HL-60 (cell line): ENCODE data around the gene FGF14.
A peak's percentile ranks its signal among the peaks of the same experiment; 100 is the strongest.

Experiments used
- DNase-seq, 2 experiments: peaks; one replicate each; pipeline ENCODE4 v3.0.0-alpha.2; 2010 to 2020; ENCODE audit warnings: low read depth in 1 of 2, low spot score in 1 of 2
- H3K27ac ChIP-seq: fragments of 250-450 bp; sonication (Bioruptor Pico); replicated peaks from 2 replicates; pipeline ENCODE4 v1.5.1; 2020; ENCODE audit warnings: mild to moderate bottlenecking, moderate library complexity
- H3K27me3 ChIP-seq: fragments of 250-450 bp; sonication (Bioruptor Pico); 2 replicates; pipeline ENCODE4 v1.5.1; 2021; ENCODE audit warnings: mild to moderate bottlenecking, moderate library complexity; ENCODE audit not compliant: insufficient read depth, poor library complexity, severe bottlenecking
- H3K4me3 ChIP-seq: replicated peaks from 2 replicates; pipeline ENCODE4 v1.5.1; 2011; ENCODE audit warnings: mild to moderate bottlenecking, control low read depth, low read length; ENCODE audit not compliant: insufficient read depth
- GABPA ChIP-seq: IDR thresholded peaks from 2 replicates; pipeline ENCODE4 v1.6.1; 2012; ENCODE audit warnings: low read depth
- POLR2AphosphoS5 ChIP-seq: IDR thresholded peaks from 2 replicates; pipeline ENCODE4 v1.6.1; 2012; ENCODE audit warnings: low read depth
- REST ChIP-seq: IDR thresholded peaks from 2 replicates; pipeline ENCODE4 v1.6.1; 2012; ENCODE audit warnings: low read depth; ENCODE audit not compliant: insufficient replicate concordance
- SPI1 ChIP-seq: IDR thresholded peaks from 2 replicates; pipeline ENCODE4 v1.6.1; 2012; ENCODE audit warnings: low read depth, mild to moderate bottlenecking, borderline replicate concordance
- TF ChIP-seq, protein P1 (sequence below): IDR thresholded peaks from one replicate; pipeline ENCODE4 v1.5.1; 2011; ENCODE audit warnings: low read length, control low read depth, inconsistent platforms; ENCODE audit not compliant: insufficient read depth

The FGF14 gene

DNA sequence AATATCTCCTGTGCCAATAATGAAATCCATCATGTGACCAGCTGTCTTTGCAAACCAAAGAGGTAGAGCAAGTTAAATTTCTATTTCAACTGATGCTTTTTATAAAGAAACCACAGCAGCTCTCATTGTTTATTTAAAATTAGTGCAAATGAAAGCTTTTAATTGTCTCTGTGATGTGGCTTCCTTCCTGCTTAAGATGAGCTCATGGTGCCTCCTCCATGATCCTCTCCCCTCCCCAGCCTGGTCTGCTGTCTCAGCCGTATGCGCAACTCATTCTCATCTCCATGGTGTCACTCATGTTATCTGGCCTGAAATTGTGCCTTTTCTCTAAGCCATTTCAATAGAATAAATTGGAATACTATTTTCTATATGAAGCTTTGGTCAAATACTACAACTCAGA is 270.6 kb downstream of the FGF14 start:
- TF ChIP-seq POLR2AphosphoS5 (no peak), GABPA (no peak), SPI1 (no peak), REST (no peak)
- TF ChIP-seq, protein P1, sequence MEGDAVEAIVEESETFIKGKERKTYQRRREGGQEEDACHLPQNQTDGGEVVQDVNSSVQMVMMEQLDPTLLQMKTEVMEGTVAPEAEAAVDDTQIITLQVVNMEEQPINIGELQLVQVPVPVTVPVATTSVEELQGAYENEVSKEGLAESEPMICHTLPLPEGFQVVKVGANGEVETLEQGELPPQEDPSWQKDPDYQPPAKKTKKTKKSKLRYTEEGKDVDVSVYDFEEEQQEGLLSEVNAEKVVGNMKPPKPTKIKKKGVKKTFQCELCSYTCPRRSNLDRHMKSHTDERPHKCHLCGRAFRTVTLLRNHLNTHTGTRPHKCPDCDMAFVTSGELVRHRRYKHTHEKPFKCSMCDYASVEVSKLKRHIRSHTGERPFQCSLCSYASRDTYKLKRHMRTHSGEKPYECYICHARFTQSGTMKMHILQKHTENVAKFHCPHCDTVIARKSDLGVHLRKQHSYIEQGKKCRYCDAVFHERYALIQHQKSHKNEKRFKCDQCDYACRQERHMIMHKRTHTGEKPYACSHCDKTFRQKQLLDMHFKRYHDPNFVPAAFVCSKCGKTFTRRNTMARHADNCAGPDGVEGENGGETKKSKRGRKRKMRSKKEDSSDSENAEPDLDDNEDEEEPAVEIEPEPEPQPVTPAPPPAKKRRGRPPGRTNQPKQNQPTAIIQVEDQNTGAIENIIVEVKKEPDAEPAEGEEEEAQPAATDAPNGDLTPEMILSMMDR, result no peak
- H3K4me3 ChIP-seq, result no peak overlapping the region
- no peak for DNase-seq
- H3K27ac ChIP-seq, result no peak overlapping the region
- peaks cover 5% of the 10 kb centered on the region for H3K27me3 ChIP-seq

- no peak overlapping the region for H3K4me3 ChIP-seq
- no peak overlapping the region for H3K27ac ChIP-seq
- DNase-seq, result no peak
- peaks cover 5% of the 10 kb centered on the region for H3K27me3 ChIP-seq
- TF ChIP-seq, protein P1, result no peak
- TF ChIP-seq POLR2AphosphoS5 (no peak), GABPA (no peak), REST (no peak), SPI1 (no peak)
These were observed 273.5 kb downstream of the FGF14 start for GRCh38 chr13:102128216-102128810.

DNA sequence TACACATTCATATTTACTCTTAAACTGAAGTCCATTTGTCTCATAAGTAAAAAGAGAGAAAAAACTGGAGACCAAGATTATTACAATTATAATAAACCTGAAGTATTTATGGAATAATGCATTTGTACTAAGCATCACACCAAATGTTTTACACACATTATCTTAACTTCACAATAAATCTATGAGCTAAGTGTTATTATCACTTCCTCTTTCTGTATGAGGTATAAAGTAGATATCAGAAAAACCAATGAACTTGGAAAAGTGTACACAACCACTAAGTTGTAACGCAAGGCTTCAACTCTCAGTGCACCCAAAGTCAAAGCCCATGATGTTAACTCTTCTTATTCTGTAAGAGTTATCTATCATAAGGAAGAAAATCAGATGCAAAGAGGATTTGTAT is 274.7 kb downstream of the FGF14 start:
- TF ChIP-seq GABPA, result no peak
- peak; percentile 63 for TF ChIP-seq SPI1
- Histone ChIP-seq H3K27ac (no peak overlapping the region), H3K4me3 (no peak overlapping the region), H3K27me3 (peaks cover 7% of the 10 kb centered on the region)
- DNase-seq, result no peak

DNA sequence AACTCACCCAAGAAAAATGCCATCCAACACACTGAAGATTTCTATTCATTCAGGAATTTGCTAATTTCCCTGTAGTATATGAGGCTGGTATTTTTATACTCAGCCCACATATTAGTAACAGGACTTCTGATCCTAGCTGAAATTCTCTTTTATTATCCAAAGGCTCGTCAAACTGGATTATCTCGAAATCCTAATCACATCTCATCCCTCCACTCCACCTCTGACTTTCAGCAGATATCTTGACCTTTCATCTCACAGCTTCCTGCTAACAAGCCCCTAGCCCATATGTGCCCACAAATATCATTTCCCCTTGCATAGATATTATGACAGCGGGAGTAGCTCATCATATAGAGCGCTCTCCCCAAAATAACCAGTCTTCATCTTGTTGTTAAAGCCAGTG is 279.7 kb downstream of the FGF14 start:
- no peak overlapping the region for H3K4me3 ChIP-seq
- TF ChIP-seq POLR2AphosphoS5 (no peak), GABPA (no peak), REST (no peak), SPI1 (no peak)
- TF ChIP-seq, protein P1, result no peak
- H3K27me3 ChIP-seq, result peaks cover 2% of the 10 kb centered on the region
- H3K27ac ChIP-seq, result no peak overlapping the region
- no peak for DNase-seq
